RWPE2 (cell line): ENCODE measurements around the gene SNX12.
A peak's percentile ranks its signal among the peaks of the same experiment; 100 is the strongest.

Experiments used
- ATAC-seq: fragments of 200-7000 bp; cut with Tn5 transposase; 3 replicates; pipeline ENCODE4 v1.9.1; 2021; ENCODE audit warnings: low read depth
- DNase-seq: peaks from one replicate; pipeline ENCODE4 v3.0.0-alpha.2; 2020; ENCODE audit warnings: low spot score
- H3K27ac ChIP-seq: fragments of 450-650 bp; 2 replicates; pipeline ENCODE4 v1.5.1; 2017; ENCODE audit warnings: mild to moderate bottlenecking; ENCODE audit not compliant: poor library complexity, severe bottlenecking
- H3K27me3 ChIP-seq: fragments of 250-450 bp; sonication (Bioruptor Pico); 2 replicates; pipeline ENCODE4 v1.5.1; 2021; ENCODE audit warnings: mild to moderate bottlenecking, moderate library complexity; ENCODE audit not compliant: insufficient read depth, poor library complexity, severe bottlenecking
- H3K36me3 ChIP-seq: fragments of 250-450 bp; sonication (Bioruptor Pico); 2 replicates; pipeline ENCODE4 v1.5.1; 2020; ENCODE audit warnings: low read depth, mild to moderate bottlenecking, moderate library complexity
- H3K4me1 ChIP-seq: fragments of 250-450 bp; sonication (Bioruptor Pico); 2 replicates; pipeline ENCODE4 v1.5.1; 2021; ENCODE audit warnings: mild to moderate bottlenecking, moderate library complexity; ENCODE audit not compliant: insufficient read depth, poor library complexity, severe bottlenecking
- H3K4me3 ChIP-seq: fragments of 250-450 bp; sonication (Bioruptor Pico); 2 replicates; pipeline ENCODE4 v1.5.1; 2021; ENCODE audit warnings: mild to moderate bottlenecking, moderate library complexity; ENCODE audit not compliant: severe bottlenecking
- H3K9me3 ChIP-seq: fragments of 250-450 bp; sonication (Bioruptor Pico); 2 replicates; pipeline ENCODE4 v1.5.1; 2021; ENCODE audit warnings: mild to moderate bottlenecking, moderate library complexity; ENCODE audit not compliant: severe bottlenecking
- TF ChIP-seq, protein P1 (sequence below): fragments of 450-650 bp; IDR thresholded peaks from one replicate; pipeline ENCODE4 v1.5.1; 2017; ENCODE audit warnings: mild to moderate bottlenecking, moderate library complexity; ENCODE audit not compliant: poor library complexity, severe bottlenecking

The SNX12 gene

GRCh38 chrX:71068044-71068918 is at the start of gene SNX12:
SNX12 (minus strand) TSS chrX:71068334; CDS start chrX:71068306, 28 bp downstream.
- ATAC-seq = peak; percentile 92
- TF ChIP-seq, protein P1, sequence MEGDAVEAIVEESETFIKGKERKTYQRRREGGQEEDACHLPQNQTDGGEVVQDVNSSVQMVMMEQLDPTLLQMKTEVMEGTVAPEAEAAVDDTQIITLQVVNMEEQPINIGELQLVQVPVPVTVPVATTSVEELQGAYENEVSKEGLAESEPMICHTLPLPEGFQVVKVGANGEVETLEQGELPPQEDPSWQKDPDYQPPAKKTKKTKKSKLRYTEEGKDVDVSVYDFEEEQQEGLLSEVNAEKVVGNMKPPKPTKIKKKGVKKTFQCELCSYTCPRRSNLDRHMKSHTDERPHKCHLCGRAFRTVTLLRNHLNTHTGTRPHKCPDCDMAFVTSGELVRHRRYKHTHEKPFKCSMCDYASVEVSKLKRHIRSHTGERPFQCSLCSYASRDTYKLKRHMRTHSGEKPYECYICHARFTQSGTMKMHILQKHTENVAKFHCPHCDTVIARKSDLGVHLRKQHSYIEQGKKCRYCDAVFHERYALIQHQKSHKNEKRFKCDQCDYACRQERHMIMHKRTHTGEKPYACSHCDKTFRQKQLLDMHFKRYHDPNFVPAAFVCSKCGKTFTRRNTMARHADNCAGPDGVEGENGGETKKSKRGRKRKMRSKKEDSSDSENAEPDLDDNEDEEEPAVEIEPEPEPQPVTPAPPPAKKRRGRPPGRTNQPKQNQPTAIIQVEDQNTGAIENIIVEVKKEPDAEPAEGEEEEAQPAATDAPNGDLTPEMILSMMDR = no peak
- H3K36me3 ChIP-seq = 0 out of 2 replicates have a peak, but pooled peaks cover 6% of the 10 kb centered on the region
- H3K4me3 ChIP-seq = peak within 1 kb of the TSS; percentile 99
- peak; percentile 86 for DNase-seq
- no peaks in the 10 kb centered on the region for H3K27me3 ChIP-seq
- H3K27ac ChIP-seq = peak within 1 kb of the TSS; percentile 66
- H3K9me3 ChIP-seq = no peaks in the 10 kb centered on the region
- peaks cover 8% of the 10 kb centered on the region for H3K4me1 ChIP-seq

DNA sequence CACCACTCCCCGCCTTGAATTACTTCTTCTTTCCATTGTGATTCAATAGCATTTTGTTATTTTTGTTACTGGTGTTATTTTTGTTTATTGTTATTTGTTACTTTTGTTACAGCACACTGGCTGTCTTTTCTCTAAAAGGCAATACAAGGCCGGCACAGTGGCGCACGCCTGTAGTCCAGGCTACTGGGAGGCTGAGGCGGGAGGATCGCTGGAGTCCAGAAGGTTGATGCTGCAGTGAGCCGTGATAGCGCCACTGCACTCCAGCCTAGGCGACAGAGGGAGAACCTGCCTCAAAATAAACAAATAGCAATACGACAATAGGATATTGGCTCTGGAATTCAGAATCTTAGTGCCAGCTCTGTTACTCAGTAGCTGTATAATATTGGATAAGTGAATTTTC is 49.2 kb upstream of the SNX12 start:
- ATAC-seq = no peak
- TF ChIP-seq, protein P1 = no peak

GRCh38 chrX:71111921-71112431 is 43.8 kb upstream of the SNX12 start:
- no peak overlapping the region for H3K4me3 ChIP-seq
- H3K36me3 ChIP-seq = no peaks in the 10 kb centered on the region
- H3K4me1 ChIP-seq = no peaks in the 10 kb centered on the region
- ATAC-seq (no peak), DNase-seq (no peak)
- TF ChIP-seq, protein P1 = no peak
- no peaks in the 10 kb centered on the region for H3K27me3 ChIP-seq
- H3K9me3 ChIP-seq = no peaks in the 10 kb centered on the region
- no peak overlapping the region for H3K27ac ChIP-seq

More for the DNA sequence above, 49.2 kb upstream of the SNX12 start:
- Histone ChIP-seq H3K36me3 (0 out of 2 replicates have a peak, but pooled peaks cover 5% of the 10 kb centered on the region), H3K4me1 (no peaks in the 10 kb centered on the region), H3K9me3 (no peaks in the 10 kb centered on the region), H3K27me3 (no peaks in the 10 kb centered on the region), H3K27ac (no peak overlapping the region), H3K4me3 (no peak overlapping the region)
- no peak for DNase-seq

- Histone ChIP-seq H3K27ac (no peak within 1 kb of the TSS), H3K9me3 (no peaks in the 10 kb centered on the region), H3K36me3 (no peaks in the 10 kb centered on the region), H3K4me1 (no peaks in the 10 kb centered on the region), H3K27me3 (no peaks in the 10 kb centered on the region), H3K4me3 (no peak within 1 kb of the TSS)
- TF ChIP-seq, protein P1 = no peak
- ATAC-seq (0 out of 3 replicates have a peak, but pooled peaks have one; percentile 23), DNase-seq (no peak)
Measured at GRCh38 chrX:71111141-71111843, 43.2 kb upstream of the SNX12 start, which contains the start of gene IL2RG. IL2RG (minus strand) TSS chrX:71111577; CDS start chrX:71111539, 38 bp downstream.
